ENCODE measurements around the gene MFNG. TPM values are rescaled to one million over a fixed set of nuclear protein-coding genes. Genes with fewer than 3 reads are reported as not detected.
A peak's percentile ranks its signal among the peaks of the same experiment; 100 is the strongest.

Gene MFNG
- total RNA-seq, 1 donor from 2014 or later, result 2.3 TPM

DNA sequence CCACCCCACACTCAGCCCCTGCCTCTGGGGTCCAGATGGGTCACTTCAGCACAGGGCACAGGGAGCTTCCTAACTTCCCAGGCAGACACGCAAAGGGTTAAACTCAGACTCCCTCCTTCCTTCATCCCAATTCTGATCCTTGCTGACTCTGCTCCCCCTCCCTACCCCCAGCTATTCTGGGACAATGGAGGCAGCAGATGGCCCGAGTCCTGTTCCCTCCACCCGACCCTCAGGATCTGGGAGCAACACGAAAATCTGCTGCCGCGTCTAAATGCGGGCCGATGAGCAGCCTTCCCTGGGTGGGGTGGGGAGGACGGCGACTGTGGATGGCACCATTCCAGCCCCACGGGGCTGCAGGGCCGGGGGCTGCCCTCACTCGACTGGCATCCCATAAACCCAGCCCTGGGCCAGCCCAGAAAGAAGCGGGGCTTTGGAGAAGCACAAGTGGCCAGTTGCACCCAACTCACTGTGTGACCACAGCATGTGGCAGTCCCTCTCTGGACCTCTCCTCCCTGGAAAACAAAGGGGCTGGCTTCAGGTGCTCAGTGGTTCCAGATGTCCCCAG is 18.7 kb downstream of the MFNG start:
- Histone ChIP-seq H3K27me3 (no peaks in the 10 kb centered on the region), H3K4me3 (no peak overlapping the region), H3F3A (ENCODE audit: low read depth) (no peaks in the 10 kb centered on the region), H3K36me3 (no peaks in the 10 kb centered on the region), H4K20me1 (ENCODE audit: low read depth) (peaks cover 4% of the 10 kb centered on the region), H3K4me2 (peak overlapping the region; percentile 52), H3K79me2 (ENCODE audit: low read depth) (no peaks in the 10 kb centered on the region), H3K27ac (no peak overlapping the region), H3K9ac (no peak overlapping the region), H3K9me3 (ENCODE audit: low read depth) (no peaks in the 10 kb centered on the region), H2AFZ (replicated peaks) (no peak overlapping the region), H3K4me1 (peaks cover 10% of the 10 kb centered on the region)
- Mint-ChIP-seq H3K4me3 (no peak overlapping the region), H3K4me1 (peaks cover 13% of the 10 kb centered on the region), H3K27ac (no peak overlapping the region), H3K36me3 (no peaks in the 10 kb centered on the region), H3K27me3 (ENCODE audit: insufficient read depth, low read depth) (peaks cover 22% of the 10 kb centered on the region), H3K9me3 (peaks cover 2% of the 10 kb centered on the region)
- DNase-seq (ENCODE audit: low spot score), result no peak
- TF ChIP-seq EZH2 (IDR thresholded peaks at IDR 0.05), result no peak
- TF ChIP-seq EZH2phosphoT487 (IDR thresholded peaks at IDR 0.05), result no peak
- TF ChIP-seq, protein P1, sequence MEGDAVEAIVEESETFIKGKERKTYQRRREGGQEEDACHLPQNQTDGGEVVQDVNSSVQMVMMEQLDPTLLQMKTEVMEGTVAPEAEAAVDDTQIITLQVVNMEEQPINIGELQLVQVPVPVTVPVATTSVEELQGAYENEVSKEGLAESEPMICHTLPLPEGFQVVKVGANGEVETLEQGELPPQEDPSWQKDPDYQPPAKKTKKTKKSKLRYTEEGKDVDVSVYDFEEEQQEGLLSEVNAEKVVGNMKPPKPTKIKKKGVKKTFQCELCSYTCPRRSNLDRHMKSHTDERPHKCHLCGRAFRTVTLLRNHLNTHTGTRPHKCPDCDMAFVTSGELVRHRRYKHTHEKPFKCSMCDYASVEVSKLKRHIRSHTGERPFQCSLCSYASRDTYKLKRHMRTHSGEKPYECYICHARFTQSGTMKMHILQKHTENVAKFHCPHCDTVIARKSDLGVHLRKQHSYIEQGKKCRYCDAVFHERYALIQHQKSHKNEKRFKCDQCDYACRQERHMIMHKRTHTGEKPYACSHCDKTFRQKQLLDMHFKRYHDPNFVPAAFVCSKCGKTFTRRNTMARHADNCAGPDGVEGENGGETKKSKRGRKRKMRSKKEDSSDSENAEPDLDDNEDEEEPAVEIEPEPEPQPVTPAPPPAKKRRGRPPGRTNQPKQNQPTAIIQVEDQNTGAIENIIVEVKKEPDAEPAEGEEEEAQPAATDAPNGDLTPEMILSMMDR (IDR thresholded peaks at IDR 0.05), result no peak

DNA sequence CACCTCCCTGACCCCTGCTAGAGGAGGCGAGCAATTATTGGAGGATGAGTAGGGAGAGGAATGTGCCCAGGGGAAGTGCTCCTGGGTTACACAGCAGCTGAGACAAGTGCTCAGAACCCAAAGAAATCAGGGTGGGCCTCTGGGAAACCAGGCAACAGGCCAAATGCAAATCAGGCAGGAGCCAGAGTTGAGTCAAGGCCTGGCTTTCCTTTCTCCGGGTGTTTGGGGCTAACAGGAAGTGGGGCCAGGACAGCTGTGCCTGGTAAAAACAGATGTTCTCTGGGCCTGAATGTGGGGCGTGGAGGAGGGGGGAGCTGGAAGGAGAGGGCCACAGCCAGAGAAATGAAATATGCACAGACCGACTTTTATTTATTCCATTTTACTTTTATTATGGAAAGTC is 22.0 kb downstream of the MFNG start:
- H3K36me3 ChIP-seq, result no peaks in the 10 kb centered on the region
- TF ChIP-seq, protein P1 (IDR thresholded peaks at IDR 0.05), result no peak
- TF ChIP-seq EZH2phosphoT487 (IDR thresholded peaks at IDR 0.05) (no peak), EZH2 (IDR thresholded peaks at IDR 0.05) (no peak)
- H3K36me3 Mint-ChIP-seq, result no peaks in the 10 kb centered on the region

DNA sequence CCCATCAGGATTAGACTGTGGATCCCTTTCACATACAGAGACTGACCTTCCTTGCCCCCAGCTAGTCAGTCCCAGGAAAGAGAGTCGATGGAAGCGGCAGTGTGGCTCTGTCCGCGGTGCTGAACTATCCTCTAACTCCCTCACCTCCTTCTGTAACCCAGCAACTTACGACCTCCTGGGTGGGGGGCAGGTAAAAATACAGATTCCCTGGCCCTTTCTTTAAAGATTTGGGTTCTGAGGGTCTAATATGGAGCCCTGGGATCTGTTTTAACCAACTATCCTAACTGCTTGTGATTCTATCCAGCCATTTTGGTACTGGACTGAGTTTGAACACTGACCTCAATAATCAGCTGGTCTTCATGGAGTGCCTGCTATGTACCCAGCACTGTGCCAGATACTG is 23.2 kb downstream of the MFNG start:
- no peaks in the 10 kb centered on the region for H3K79me2 ChIP-seq (ENCODE audit: low read depth)
- H3K4me1 ChIP-seq, result peaks cover 9% of the 10 kb centered on the region
- H3K27me3 ChIP-seq, result peaks cover 7% of the 10 kb centered on the region
- no peaks in the 10 kb centered on the region for H3K9me3 ChIP-seq (ENCODE audit: low read depth)
- DNase-seq (ENCODE audit: low spot score), result peak; percentile 86
- no peak overlapping the region for H2AFZ ChIP-seq (replicated peaks)
- no peaks in the 10 kb centered on the region for H3F3A ChIP-seq (ENCODE audit: low read depth)
- no peak overlapping the region for H3K4me2 ChIP-seq
- H3K36me3 ChIP-seq, result no peaks in the 10 kb centered on the region
- Mint-ChIP-seq H3K9me3 (peaks cover 2% of the 10 kb centered on the region), H3K4me1 (peaks cover 15% of the 10 kb centered on the region), H3K36me3 (no peaks in the 10 kb centered on the region), H3K27ac (no peak overlapping the region), H3K4me3 (no peak overlapping the region), H3K27me3 (ENCODE audit: insufficient read depth, low read depth) (peaks cover 30% of the 10 kb centered on the region)
- no peak overlapping the region for H3K9ac ChIP-seq
- H3K4me3 ChIP-seq, result no peak overlapping the region
- peaks cover 8% of the 10 kb centered on the region for H4K20me1 ChIP-seq (ENCODE audit: low read depth)
- TF ChIP-seq EZH2phosphoT487 (IDR thresholded peaks at IDR 0.05) (no peak), EZH2 (IDR thresholded peaks at IDR 0.05) (no peak)
- TF ChIP-seq, protein P1 (IDR thresholded peaks at IDR 0.05), result no peak
- H3K27ac ChIP-seq, result no peak overlapping the region

More for the DNA sequence above, 22.0 kb downstream of the MFNG start:
- Histone ChIP-seq H3K4me1 (peaks cover 10% of the 10 kb centered on the region), H3F3A (ENCODE audit: low read depth) (no peaks in the 10 kb centered on the region), H3K27ac (no peak overlapping the region), H3K4me2 (no peak overlapping the region), H3K9me3 (ENCODE audit: low read depth) (no peaks in the 10 kb centered on the region), H3K9ac (no peak overlapping the region), H2AFZ (replicated peaks) (no peak overlapping the region), H3K79me2 (ENCODE audit: low read depth) (no peaks in the 10 kb centered on the region), H3K27me3 (no peaks in the 10 kb centered on the region), H3K4me3 (no peak overlapping the region), H4K20me1 (ENCODE audit: low read depth) (peaks cover 8% of the 10 kb centered on the region)
- Mint-ChIP-seq H3K4me3 (no peak overlapping the region), H3K9me3 (peaks cover 2% of the 10 kb centered on the region), H3K4me1 (peaks cover 18% of the 10 kb centered on the region), H3K27ac (no peak overlapping the region), H3K27me3 (ENCODE audit: insufficient read depth, low read depth) (peaks cover 31% of the 10 kb centered on the region)
- no peak for DNase-seq (ENCODE audit: low spot score)

Data from neural progenitor cell (in vitro differentiated cells).